Progenitor cell of endocrine pancreas (in vitro differentiated cells): ENCODE results near the gene EPS8L1. TPM values are rescaled to one million over a fixed set of nuclear protein-coding genes. Genes with fewer than 3 reads are reported as not detected.

Source experiments
- DNase-seq: peaks from one replicate; pipeline ENCODE4 v3.0.0; 2021; ENCODE audit warnings: low spot score; ENCODE audit not compliant: unreplicated experiment
- H3K27ac Mint-ChIP-seq: 2 replicates; pipeline ENCODE4 v1.8.0; 2021; ENCODE audit warnings: mild to moderate bottlenecking, moderate library complexity, mixed read lengths
- H3K27me3 Mint-ChIP-seq: 2 replicates; pipeline ENCODE4 v1.8.0; 2021; ENCODE audit warnings: mixed read lengths
- H3K36me3 Mint-ChIP-seq: 2 replicates; pipeline ENCODE4 v1.8.0; 2022; ENCODE audit warnings: mixed read lengths; ENCODE audit not compliant: insufficient read depth
- H3K4me1 Mint-ChIP-seq: 2 replicates; pipeline ENCODE4 v1.8.0; 2021; ENCODE audit warnings: low read depth, mixed read lengths
- H3K4me3 Mint-ChIP-seq: 2 replicates; pipeline ENCODE4 v1.8.0; 2021; ENCODE audit warnings: low read depth, mild to moderate bottlenecking, moderate library complexity, mixed read lengths
- H3K9me3 Mint-ChIP-seq: 2 replicates; pipeline ENCODE4 v1.8.0; 2021; ENCODE audit warnings: low read depth, mixed read lengths
- CTCF ChIP-seq: fragments of 200-600 bp; sonication (generic); IDR thresholded peaks from one replicate; pipeline ENCODE4 v1.5.0; 2021; ENCODE audit warnings: antibody characterized with exemption, mild to moderate bottlenecking; ENCODE audit not compliant: unreplicated experiment
- total RNA-seq: library from RNA; stranded (reverse); gene quantifications from 2 replicates; pipeline ENCODE4 v1.2.1, GENCODE V29; 2021

EPS8L1 gene
- total RNA-seq, 1 donor from 2014 or later = 14.4 TPM

GRCh38 chr19:55066107-55066709 lies 9.5 kb upstream of the EPS8L1 start:
- peaks cover 53% of the 10 kb centered on the region for H3K27me3 Mint-ChIP-seq
- H3K4me3 Mint-ChIP-seq = no peak overlapping the region
- no peaks in the 10 kb centered on the region for H3K9me3 Mint-ChIP-seq
- DNase-seq = no peak
- H3K36me3 Mint-ChIP-seq = peaks cover 1% of the 10 kb centered on the region
- H3K27ac Mint-ChIP-seq = no peak overlapping the region
- H3K4me1 Mint-ChIP-seq = peaks cover 10% of the 10 kb centered on the region
- no peak for TF ChIP-seq CTCF

DNA sequence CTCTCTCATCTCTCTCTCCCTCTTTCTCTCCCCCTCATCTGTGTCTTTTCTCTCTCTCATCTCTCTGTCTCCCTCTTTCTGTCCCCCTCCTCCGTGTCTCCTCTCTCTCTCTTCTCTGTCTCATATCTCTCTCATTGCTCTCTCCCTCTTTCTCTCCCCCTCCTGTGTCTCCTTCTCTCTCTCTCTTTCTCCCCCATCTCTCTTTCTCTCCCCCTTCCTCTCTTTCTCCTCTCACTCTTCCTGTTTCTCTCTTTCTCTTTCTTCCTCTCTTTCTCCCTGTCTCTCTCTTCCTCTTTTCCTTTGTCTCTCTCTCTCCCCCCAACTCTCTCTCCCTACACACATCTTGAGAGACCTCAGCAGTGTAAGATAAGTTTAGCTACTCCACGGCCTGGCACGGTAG lies 7.8 kb upstream of the EPS8L1 start:
- peaks cover 65% of the 10 kb centered on the region for H3K27me3 Mint-ChIP-seq
- H3K27ac Mint-ChIP-seq = no peak overlapping the region
- H3K4me3 Mint-ChIP-seq = no peak overlapping the region
- peaks cover 8% of the 10 kb centered on the region for H3K4me1 Mint-ChIP-seq
- TF ChIP-seq CTCF = no peak
- no peak for DNase-seq
- no peaks in the 10 kb centered on the region for H3K9me3 Mint-ChIP-seq
- H3K36me3 Mint-ChIP-seq = no peaks in the 10 kb centered on the region

DNA sequence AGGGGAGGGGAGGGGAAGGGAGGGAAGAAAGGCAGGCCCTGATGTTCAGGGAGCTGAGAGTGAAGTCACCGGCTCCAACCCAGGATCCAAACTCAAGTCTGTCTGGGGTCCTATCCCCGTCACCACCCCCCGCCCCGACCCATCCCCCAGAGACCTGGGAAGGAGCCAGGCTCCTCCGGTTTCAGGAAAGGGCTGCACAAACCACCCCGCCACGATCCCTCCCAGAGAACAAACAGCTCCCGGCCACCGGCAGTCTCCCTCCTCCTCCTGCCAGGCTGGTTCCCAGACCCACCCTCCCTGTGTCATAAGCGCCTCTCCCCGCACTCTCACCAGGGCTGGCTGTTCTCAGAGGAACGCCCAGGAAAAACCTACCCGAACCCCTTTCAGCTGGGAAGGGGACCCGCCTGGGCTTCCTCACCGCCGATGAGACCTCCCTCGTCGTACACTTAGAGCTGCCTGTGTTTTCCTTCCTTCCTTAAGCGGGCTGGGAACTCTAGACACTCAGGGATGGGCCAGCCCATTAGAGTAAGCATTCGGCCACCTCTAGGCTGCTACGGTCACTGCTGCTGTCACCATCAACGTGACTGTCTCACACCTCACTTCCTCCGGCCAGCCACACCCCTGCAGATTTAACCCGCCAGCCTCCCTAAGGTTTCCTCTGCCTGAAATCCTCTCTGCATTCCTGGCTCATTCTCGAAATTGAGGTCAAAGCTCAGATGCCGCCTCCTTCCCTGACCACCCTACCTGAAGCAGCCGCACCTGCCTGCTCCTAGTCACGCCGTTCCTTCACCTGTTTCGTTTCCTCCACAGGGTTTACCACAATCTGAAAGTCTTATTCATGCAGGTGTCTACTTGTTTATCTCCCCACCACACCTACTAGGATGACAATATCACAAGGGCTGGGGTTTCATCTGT lies 6.5 kb upstream of the EPS8L1 start:
- DNase-seq = no peak
- Mint-ChIP-seq H3K36me3 (no peaks in the 10 kb centered on the region), H3K27ac (no peak overlapping the region), H3K4me3 (peak overlapping the region; percentile 70), H3K4me1 (peaks cover 8% of the 10 kb centered on the region), H3K9me3 (no peaks in the 10 kb centered on the region), H3K27me3 (peaks cover 69% of the 10 kb centered on the region)
- TF ChIP-seq CTCF = no peak

DNA sequence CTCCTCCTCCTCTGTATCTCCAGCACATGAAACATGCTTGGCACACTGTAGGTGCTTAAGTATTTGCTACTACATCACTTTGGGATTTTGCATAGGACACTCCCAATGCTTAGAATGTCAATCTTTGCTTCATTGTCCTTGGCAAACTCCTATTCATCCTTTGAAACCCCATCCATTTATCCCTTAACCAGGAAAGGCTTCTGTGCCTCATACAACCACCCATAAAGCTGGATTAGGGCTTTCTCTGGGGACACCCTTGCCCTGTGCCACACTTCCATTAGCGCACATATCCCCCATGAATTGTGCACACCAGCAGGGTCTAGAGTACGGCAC lies 5.8 kb upstream of the EPS8L1 start:
- Mint-ChIP-seq H3K36me3 (no peaks in the 10 kb centered on the region), H3K27ac (no peak overlapping the region), H3K27me3 (peaks cover 68% of the 10 kb centered on the region), H3K9me3 (no peaks in the 10 kb centered on the region), H3K4me3 (peak overlapping the region; percentile 70), H3K4me1 (peaks cover 8% of the 10 kb centered on the region)
- DNase-seq = no peak
- no peak for TF ChIP-seq CTCF

- DNase-seq = no peak
- H3K36me3 Mint-ChIP-seq = no peaks in the 10 kb centered on the region
- H3K4me1 Mint-ChIP-seq = peaks cover 11% of the 10 kb centered on the region
- H3K9me3 Mint-ChIP-seq = no peaks in the 10 kb centered on the region
- no peak for TF ChIP-seq CTCF
- H3K27me3 Mint-ChIP-seq = peaks cover 71% of the 10 kb centered on the region
- no peak overlapping the region for H3K4me3 Mint-ChIP-seq
- H3K27ac Mint-ChIP-seq = no peak overlapping the region
Measured at GRCh38 chr19:55070466-55071128, 5.1 kb upstream of the EPS8L1 start.
